Measurements from ENCODE around the gene CYFIP2. TPM values are rescaled to one million over a fixed set of nuclear protein-coding genes. Genes with fewer than 3 reads are reported as not detected.

The CYFIP2 gene
- total and polyA plus RNA-seq, 2 donors (not counting 1 experiment from before 2014, with no cell fraction given) = 5.0 to 27.6 TPM

DNA sequence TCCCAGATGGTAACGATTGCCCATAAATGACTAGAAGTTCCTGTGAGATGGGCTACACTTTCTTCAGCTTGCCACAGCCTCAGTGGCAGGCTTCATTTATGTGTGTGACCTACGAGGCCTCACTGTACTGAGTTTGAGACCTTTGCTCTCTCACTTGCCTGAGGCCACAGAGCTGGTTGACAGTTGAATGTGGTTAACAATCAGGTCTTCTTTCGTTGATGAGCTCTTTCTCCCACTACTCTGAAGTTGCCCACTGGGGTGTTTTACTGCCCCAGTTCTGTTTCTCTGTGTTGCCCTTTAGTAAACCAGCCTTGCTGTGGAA, 70.5 kb downstream of the CYFIP2 start:
- no peaks in the 10 kb centered on the region for H3K9me3 ChIP-seq (ENCODE audit: control insufficient read depth, insufficient read depth, low read depth, low read length)
- H4K20me1 ChIP-seq (ENCODE audit: control insufficient read depth, extremely low read depth, insufficient read depth, low read length) = no peaks in the 10 kb centered on the region
- H3K9ac ChIP-seq (ENCODE audit: insufficient read depth, low read length) = no peak overlapping the region
- no peaks in the 10 kb centered on the region for H3K79me2 ChIP-seq (ENCODE audit: control insufficient read depth, insufficient read depth, low read length)
- H3K4me3 ChIP-seq (replicated peaks in 1 of 4; ENCODE audit: control extremely low read depth in 1 of 4, insufficient read depth in 1 of 4, low read depth in 3 of 4, low read length in 4 of 4) = no peak overlapping the region
- DNase-seq (ENCODE audit: low read depth in 2 of 2) = no peak
- peak overlapping the region; percentile 18 for H3K4me2 ChIP-seq (ENCODE audit: extremely low read depth, insufficient read depth, low read length)
- no peaks in the 10 kb centered on the region for H3K27me3 ChIP-seq (ENCODE audit: control insufficient read depth, insufficient read depth, low read length)
- H3K36me3 ChIP-seq (ENCODE audit: control insufficient read depth, insufficient read depth, low read length) = no peaks in the 10 kb centered on the region
- no peaks in the 10 kb centered on the region for H3K4me1 ChIP-seq (ENCODE audit: control insufficient read depth, extremely low read depth, insufficient read depth, low read length)
- no peak overlapping the region for H2AFZ ChIP-seq (ENCODE audit: low read length)
- no peak overlapping the region for H3K27ac ChIP-seq (ENCODE audit: insufficient read depth, low read length)
- TF ChIP-seq, protein P1, sequence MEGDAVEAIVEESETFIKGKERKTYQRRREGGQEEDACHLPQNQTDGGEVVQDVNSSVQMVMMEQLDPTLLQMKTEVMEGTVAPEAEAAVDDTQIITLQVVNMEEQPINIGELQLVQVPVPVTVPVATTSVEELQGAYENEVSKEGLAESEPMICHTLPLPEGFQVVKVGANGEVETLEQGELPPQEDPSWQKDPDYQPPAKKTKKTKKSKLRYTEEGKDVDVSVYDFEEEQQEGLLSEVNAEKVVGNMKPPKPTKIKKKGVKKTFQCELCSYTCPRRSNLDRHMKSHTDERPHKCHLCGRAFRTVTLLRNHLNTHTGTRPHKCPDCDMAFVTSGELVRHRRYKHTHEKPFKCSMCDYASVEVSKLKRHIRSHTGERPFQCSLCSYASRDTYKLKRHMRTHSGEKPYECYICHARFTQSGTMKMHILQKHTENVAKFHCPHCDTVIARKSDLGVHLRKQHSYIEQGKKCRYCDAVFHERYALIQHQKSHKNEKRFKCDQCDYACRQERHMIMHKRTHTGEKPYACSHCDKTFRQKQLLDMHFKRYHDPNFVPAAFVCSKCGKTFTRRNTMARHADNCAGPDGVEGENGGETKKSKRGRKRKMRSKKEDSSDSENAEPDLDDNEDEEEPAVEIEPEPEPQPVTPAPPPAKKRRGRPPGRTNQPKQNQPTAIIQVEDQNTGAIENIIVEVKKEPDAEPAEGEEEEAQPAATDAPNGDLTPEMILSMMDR (conservative IDR thresholded peaks at IDR 0.05 in 1 of 2, IDR thresholded peaks at IDR 0.05 in 1 of 2; ENCODE audit: low read depth in 1 of 2, low read length in 2 of 2) = no peak
- no peak for TF ChIP-seq EZH2 (IDR thresholded peaks at IDR 0.05; ENCODE audit: low read length, missing control alignments)

DNA sequence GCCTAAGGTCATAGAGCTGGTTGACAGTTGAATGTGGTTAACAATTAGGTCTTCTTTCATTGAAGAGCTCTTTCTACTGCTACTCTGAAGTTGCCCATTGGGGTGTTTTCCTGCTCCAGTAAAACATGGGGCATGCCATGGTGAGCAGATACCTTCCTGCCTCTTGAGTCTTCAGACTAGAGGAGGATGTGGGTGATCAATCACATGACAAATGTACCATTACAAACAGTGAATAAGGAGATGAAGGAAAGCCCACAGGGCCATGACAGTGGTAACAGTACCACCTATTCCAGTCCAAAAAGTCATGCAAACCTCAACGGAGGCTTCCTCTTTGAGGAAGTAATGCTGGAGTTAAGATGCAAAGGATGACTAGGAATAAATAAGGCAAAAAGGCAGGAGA, 73.5 kb downstream of the CYFIP2 start:
- no peaks in the 10 kb centered on the region for H3K4me1 ChIP-seq (ENCODE audit: control insufficient read depth, extremely low read depth, insufficient read depth, low read length)
- H3K4me2 ChIP-seq (ENCODE audit: extremely low read depth, insufficient read depth, low read length) = no peak overlapping the region
- no peak overlapping the region for H3K4me3 ChIP-seq (replicated peaks in 1 of 4; ENCODE audit: control extremely low read depth in 1 of 4, insufficient read depth in 1 of 4, low read depth in 3 of 4, low read length in 4 of 4)
- no peak overlapping the region for H3K27ac ChIP-seq (ENCODE audit: insufficient read depth, low read length)
- no peak overlapping the region for H3K9ac ChIP-seq (ENCODE audit: insufficient read depth, low read length)
- H3K36me3 ChIP-seq (ENCODE audit: control insufficient read depth, insufficient read depth, low read length) = no peaks in the 10 kb centered on the region
- H4K20me1 ChIP-seq (ENCODE audit: control insufficient read depth, extremely low read depth, insufficient read depth, low read length) = no peaks in the 10 kb centered on the region
- no peak for DNase-seq (ENCODE audit: low read depth in 2 of 2)
- H3K27me3 ChIP-seq (ENCODE audit: control insufficient read depth, insufficient read depth, low read length) = no peaks in the 10 kb centered on the region
- no peaks in the 10 kb centered on the region for H3K9me3 ChIP-seq (ENCODE audit: control insufficient read depth, insufficient read depth, low read depth, low read length)
- H3K79me2 ChIP-seq (ENCODE audit: control insufficient read depth, insufficient read depth, low read length) = no peaks in the 10 kb centered on the region
- H2AFZ ChIP-seq (ENCODE audit: low read length) = no peak overlapping the region
- TF ChIP-seq EZH2 (IDR thresholded peaks at IDR 0.05; ENCODE audit: low read length, missing control alignments) = no peak
- TF ChIP-seq, protein P1 (conservative IDR thresholded peaks at IDR 0.05 in 1 of 2, IDR thresholded peaks at IDR 0.05 in 1 of 2; ENCODE audit: low read depth in 1 of 2, low read length in 2 of 2) = no peak

DNA sequence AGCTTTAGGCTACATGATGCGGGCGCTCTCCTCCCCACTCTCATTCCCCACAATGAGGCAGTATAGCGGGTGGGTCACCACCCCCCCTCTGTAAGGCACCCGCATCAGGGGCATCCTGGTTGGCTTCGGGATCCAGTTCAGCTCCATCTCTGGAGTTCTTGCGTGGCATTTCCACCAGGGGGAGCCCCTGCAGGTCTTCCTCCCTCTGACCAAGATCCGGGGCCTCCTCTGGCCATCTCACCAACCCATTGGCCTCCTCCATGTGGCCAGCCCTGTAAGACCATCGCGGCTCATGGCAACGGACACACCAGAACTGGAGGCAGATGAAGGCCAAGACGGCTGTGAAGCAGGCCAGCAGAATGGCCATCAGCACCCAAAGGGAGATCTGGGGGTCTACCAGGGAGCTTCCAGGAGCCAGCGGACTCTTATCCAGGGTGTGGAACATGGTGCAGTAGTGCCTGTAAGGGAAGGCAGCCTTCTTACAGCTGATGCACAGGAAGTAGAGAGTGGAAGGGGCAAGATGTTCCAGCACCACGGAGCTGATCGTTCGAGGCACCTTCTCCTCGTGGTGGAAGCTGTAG, 77.0 kb downstream of the CYFIP2 start:
- no peak overlapping the region for H3K27ac ChIP-seq (ENCODE audit: insufficient read depth, low read length)
- DNase-seq (ENCODE audit: low read depth in 2 of 2) = no peak

More for the DNA sequence above, 77.0 kb downstream of the CYFIP2 start:
- no peaks in the 10 kb centered on the region for H3K36me3 ChIP-seq (ENCODE audit: control insufficient read depth, insufficient read depth, low read length)
- no peak overlapping the region for H2AFZ ChIP-seq (ENCODE audit: low read length)
- H3K4me1 ChIP-seq (ENCODE audit: control insufficient read depth, extremely low read depth, insufficient read depth, low read length) = no peaks in the 10 kb centered on the region
- no peak overlapping the region for H3K4me3 ChIP-seq (replicated peaks in 1 of 4; ENCODE audit: control extremely low read depth in 1 of 4, insufficient read depth in 1 of 4, low read depth in 3 of 4, low read length in 4 of 4)
- no peaks in the 10 kb centered on the region for H3K79me2 ChIP-seq (ENCODE audit: control insufficient read depth, insufficient read depth, low read length)
- H3K9me3 ChIP-seq (ENCODE audit: control insufficient read depth, insufficient read depth, low read depth, low read length) = no peaks in the 10 kb centered on the region
- H3K27me3 ChIP-seq (ENCODE audit: control insufficient read depth, insufficient read depth, low read length) = no peaks in the 10 kb centered on the region
- TF ChIP-seq, protein P1 (conservative IDR thresholded peaks at IDR 0.05 in 1 of 2, IDR thresholded peaks at IDR 0.05 in 1 of 2; ENCODE audit: low read depth in 1 of 2, low read length in 2 of 2) = peak; percentile 19 to 56
- no peak for TF ChIP-seq EZH2 (IDR thresholded peaks at IDR 0.05; ENCODE audit: low read length, missing control alignments)
- H3K4me2 ChIP-seq (ENCODE audit: extremely low read depth, insufficient read depth, low read length) = no peak overlapping the region
- H4K20me1 ChIP-seq (ENCODE audit: control insufficient read depth, extremely low read depth, insufficient read depth, low read length) = no peaks in the 10 kb centered on the region
- no peak overlapping the region for H3K9ac ChIP-seq (ENCODE audit: insufficient read depth, low read length)

All from fibroblast of lung (primary cell).